HG02610 (cell line): ENCODE measurements around the gene PADI4.

Experiments
- ATAC-seq: cut with Tn5 transposase; IDR thresholded peaks from one replicate; pipeline ENCODE4 v1.9.1; 2021; ENCODE audit warnings: mild to moderate bottlenecking, moderate library complexity; ENCODE audit not compliant: unreplicated experiment

Gene PADI4

GRCh38 chr1:17282836-17283235 lies 25.2 kb upstream of the PADI4 start:
- no peak for ATAC-seq

DNA sequence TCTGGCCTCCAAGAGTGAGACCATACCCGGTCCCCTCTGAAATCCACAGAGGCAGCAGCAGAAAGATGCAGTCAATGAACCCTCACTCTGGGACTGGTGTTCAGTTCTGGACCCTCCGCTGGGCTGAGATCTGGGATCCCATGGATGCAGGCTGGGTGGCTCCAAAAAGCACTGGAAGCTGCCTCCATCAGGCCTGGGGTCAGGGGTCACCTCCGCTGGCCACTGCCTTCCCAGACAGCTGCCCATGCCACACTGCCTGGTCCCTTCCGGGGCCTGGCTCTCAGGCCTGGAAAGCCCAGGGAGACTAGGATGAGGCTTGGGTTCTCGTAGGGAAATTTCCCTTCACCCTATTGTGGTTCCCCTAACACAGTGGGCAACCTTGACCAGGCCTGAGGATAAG lies 21.4 kb upstream of the PADI4 start:
- no peak for ATAC-seq

DNA sequence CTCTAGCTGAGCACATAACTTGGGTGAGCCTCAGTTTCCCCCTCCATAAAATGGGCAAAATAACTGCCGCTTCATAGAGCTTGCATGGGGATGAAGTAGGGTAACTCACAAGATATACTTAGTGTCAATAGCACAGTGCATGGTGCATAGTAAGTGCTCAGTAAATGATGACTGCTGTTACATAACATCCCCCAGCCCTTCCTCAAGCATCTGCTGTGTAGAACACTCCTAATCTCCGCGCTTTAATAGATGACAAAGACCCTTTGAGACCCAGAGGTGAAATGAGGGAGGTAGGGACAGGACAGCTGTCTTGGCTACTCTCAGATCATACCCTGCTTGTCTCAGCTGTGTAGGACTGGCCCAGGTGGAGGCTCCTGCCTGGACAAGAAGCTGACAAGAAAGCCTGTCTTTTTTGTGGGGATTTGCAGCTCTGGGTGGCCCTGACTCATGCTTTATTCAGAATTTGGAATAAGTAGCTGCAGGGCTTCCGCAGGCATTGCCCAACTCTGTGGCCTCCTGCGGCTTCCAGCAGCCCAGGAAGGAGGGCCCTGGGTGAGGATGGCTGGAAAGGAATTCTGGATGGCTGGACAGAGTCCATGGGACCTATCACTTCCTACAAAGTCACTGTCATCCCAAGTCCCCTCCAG lies 20.7 kb upstream of the PADI4 start:
- no peak for ATAC-seq

GRCh38 chr1:17289721-17290120 lies 18.3 kb upstream of the PADI4 start:
- no peak for ATAC-seq

- ATAC-seq = no peak
Measured at GRCh38 chr1:17290553-17290952, 17.4 kb upstream of the PADI4 start.

GRCh38 chr1:17292299-17293160 lies 15.5 kb upstream of the PADI4 start:
- ATAC-seq = no peak

GRCh38 chr1:17293681-17294425 lies 14.1 kb upstream of the PADI4 start:
- ATAC-seq = no peak

DNA sequence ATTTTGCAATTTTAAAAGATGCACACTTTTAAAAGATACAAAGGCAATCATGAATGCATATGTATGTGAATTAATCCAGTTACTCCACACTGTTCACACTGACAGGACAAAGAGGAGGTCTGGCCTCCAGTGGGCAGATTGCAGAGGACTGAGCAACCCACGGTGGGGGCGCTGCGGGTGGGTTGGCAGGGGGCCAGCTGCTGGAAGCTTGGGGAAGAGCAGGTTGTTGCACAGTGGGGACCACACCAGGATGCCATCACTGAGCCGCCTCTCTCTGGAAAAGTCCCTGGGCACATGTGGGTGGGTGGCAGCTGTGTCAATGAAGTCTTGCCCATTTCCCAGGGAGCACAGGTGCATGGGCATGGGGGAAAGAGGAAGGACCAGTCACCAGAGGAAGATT lies 12.7 kb upstream of the PADI4 start:
- no peak for ATAC-seq

- no peak for ATAC-seq
Measured at GRCh38 chr1:17296086-17296485, 11.9 kb upstream of the PADI4 start.

DNA sequence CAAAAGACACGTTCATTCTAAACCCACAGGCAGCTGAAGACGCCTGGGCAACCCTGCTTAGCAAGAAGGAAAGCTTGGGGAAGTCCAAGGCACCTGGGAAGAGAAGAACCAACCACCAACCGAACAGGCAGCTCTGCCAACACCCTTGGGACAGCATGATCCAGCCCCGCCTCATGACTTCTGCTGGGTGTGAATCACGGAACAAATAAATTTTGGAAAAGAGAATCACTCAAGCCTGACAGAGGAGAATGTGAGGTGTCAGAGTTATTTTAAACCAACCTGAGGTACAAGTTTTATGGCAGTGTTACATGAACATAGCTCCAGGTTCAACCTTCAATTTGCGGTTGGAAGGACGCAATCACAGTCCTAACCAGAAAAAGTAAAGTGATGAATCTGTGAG lies 10.0 kb upstream of the PADI4 start:
- ATAC-seq = no peak

DNA sequence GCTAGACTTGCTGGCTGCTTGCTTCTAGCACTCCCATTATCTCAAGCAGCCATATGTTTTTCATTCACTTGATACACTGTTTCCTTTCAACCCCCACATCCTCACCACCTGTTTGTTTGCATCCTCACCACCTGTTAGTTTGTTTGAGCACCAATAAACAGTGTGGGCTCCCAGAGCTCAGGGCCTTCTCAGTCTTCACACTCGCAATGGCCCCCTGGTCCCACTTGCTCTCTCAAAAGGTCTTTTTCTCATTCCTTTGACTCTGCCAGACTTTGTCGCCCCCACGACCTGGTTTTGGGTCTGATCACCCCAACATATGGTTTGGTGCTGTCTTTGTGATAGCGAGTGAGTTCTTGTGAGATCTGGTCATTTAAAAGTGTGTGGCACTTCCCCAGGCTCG lies 6.2 kb upstream of the PADI4 start:
- no peak for ATAC-seq

DNA sequence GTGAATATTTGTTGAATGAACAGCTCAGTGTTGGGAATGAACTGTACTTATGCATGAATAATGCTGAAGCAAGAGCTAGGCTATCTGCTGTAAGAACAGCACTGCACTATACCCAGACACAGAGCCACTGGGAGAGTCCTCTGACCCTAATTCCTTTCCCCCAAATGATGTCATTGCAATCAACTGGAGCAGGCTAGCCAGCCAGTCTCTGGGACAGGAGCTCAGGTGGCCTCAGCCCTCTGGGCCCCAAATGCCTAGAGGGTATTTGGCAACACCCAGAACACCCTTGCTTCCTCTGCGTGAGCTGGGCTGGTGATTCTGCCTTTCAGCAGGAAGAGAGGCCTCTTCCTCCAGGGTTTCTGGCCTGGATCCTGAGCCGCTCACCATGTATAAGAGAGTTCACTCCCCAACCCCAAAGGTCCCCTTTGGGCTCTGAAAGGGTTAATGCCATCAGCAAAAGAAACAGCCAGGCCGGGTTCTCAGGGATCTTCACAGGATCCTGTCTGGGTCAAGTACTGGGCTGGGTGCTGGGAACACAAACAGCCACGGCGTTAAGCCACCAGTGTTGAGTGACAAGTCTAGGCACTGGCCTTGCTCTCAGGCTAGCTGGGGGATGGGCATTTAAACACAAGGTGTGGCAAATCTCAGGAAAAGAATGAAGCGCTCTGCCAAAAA lies 3.7 kb upstream of the PADI4 start:
- no peak for ATAC-seq

DNA sequence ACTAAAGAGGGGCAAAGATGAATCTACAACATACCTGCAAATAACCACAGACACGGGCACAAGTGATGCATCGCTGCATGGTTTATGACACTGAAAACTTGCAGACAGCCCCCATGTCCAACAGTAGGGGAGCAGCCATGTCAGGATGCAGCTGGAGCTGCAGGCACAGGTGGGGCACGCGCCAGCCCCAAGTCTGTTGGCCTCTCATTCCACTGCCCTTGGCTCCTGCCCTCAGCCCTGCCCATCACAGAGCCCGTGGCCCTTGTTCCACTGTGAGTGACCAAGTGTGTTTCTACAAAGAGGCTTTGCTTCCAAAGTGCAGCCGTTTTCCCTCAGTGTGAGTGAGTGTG lies 3.2 kb upstream of the PADI4 start:
- ATAC-seq = no peak

DNA sequence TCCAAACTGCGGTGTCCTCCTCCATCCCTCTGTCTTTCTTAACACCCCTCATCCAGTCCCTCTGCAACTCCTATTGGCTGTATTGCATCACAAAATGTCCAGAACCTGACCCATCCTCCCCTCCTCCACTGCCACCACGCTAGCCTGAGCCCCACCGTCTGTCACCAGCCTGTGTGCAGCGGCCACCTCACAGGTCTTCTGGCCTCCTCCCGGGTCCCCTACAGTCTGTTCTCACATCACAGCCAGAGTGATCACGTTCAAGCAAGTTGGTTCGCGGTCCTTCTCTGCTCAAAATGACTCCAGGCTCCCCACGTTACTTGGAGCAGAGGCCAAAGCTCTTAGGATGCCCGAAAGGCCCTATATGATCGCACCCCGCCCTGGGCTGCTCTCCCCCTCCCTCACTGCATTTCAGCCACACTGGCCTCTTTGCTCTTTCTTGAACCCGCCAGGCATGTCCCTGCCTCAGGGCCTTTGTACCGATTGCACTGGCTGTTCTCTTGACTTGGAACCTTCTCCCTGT lies 2.4 kb upstream of the PADI4 start:
- no peak for ATAC-seq

GRCh38 chr1:17306407-17306806 lies 1.6 kb upstream of the PADI4 start:
- no peak for ATAC-seq

DNA sequence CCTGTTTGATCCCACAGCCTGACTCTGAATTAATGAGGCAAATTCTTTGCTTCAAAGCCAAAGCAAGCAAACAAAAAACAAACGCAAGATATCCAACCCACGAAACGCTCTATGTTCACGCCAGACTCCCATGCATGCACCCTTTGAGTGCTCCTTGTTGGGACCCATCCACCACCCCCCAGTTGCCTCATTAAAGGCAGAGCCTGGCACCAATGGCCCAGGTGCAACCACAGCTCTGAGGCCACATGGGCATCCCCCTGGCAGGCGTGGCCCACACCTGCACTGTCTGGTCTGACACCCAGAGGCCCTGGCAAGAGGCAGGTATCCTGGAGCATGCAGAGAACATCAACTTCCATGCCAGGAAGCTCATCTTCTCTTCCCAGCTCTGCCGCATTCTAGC lies 1.1 kb upstream of the PADI4 start:
- no peak for ATAC-seq

DNA sequence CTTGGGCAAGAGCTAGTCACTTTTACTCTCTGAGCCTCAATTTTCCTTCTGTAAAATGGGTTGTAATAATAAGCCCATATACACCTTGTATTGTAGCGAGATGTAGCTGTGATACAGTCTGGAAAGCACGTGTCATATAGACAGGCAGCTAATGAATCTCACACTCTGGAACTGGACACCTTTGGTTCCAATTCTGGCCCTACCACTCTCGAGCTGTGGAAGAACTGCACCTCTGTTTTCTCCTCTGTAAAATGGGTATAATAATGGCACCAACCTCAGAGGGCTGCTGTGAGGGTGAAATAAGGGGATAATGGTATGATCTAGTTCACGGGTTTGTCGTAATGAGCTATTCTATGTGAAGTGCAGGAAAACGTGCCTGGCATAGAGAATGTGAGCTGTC lies 668 bp upstream of the PADI4 start:
- ATAC-seq = no peak

- ATAC-seq = no peak
Measured at GRCh38 chr1:17308593-17308992, 596 bp downstream of the PADI4 start.

DNA sequence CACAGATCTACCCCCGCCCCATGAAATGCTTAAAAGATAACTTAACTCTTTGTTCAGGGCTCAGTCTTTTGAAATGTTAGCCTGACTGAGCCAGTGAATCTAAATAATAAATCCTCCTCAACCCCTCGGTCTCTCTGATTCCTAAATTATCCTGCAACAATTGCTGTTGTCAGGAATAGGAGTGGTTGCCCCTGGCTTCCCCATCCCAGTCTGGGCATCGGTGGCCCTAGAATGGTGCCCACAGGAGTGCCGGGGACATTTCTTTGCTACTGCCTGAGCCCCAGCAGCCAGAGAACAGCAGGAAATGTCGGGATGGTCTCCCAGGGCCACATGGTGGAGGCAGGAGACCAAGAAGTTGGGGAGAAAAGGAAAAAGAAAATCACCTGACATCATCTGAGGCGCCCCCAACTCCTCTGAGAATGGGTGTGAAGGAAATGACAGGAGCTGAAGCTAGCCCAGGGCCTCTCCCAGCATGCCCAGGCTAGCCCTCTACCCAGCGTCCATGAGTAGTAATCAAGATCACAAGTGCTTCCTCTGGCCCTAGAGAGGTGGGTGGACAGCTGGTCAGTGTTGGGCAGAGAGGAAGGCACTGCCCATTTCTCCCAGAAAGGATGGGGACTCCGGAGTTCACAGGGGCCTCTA lies 1.6 kb downstream of the PADI4 start:
- ATAC-seq = no peak

GRCh38 chr1:17310068-17310640 lies 2.2 kb downstream of the PADI4 start:
- ATAC-seq = no peak
